ENCODE data around the gene PARD3.

DNA sequence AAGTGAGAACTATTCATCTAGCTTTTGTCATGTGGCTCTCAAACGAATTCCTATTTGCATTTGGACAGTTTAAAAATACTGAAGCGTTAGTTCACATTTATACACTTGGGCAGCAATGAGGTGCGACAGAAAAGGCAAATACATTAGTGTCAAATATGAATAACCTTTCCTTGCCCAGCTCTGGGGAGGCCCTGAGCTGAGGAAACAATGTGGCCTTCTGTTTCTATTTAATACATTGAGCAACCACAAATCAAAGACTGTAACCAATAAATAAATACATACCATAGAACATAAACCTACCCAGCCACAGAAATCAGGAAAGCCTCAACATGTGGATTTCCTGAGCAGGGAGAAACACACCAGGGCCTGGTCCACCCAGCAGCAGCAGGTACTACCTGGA lies 585.2 kb downstream of the PARD3 start:
- TF ChIP-seq SIN3A (IDR thresholded peaks at IDR 0.05; ENCODE audit: borderline replicate concordance, insufficient read depth, low read length): no peak
- TF ChIP-seq, protein P1, sequence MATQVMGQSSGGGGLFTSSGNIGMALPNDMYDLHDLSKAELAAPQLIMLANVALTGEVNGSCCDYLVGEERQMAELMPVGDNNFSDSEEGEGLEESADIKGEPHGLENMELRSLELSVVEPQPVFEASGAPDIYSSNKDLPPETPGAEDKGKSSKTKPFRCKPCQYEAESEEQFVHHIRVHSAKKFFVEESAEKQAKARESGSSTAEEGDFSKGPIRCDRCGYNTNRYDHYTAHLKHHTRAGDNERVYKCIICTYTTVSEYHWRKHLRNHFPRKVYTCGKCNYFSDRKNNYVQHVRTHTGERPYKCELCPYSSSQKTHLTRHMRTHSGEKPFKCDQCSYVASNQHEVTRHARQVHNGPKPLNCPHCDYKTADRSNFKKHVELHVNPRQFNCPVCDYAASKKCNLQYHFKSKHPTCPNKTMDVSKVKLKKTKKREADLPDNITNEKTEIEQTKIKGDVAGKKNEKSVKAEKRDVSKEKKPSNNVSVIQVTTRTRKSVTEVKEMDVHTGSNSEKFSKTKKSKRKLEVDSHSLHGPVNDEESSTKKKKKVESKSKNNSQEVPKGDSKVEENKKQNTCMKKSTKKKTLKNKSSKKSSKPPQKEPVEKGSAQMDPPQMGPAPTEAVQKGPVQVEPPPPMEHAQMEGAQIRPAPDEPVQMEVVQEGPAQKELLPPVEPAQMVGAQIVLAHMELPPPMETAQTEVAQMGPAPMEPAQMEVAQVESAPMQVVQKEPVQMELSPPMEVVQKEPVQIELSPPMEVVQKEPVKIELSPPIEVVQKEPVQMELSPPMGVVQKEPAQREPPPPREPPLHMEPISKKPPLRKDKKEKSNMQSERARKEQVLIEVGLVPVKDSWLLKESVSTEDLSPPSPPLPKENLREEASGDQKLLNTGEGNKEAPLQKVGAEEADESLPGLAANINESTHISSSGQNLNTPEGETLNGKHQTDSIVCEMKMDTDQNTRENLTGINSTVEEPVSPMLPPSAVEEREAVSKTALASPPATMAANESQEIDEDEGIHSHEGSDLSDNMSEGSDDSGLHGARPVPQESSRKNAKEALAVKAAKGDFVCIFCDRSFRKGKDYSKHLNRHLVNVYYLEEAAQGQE (IDR thresholded peaks at IDR 0.05; ENCODE audit: insufficient read depth in 1 of 2, low read depth in 2 of 2, low read length in 2 of 2): no peak
- no peak for TF ChIP-seq TAF1 (IDR thresholded peaks at IDR 0.05; ENCODE audit: borderline replicate concordance, insufficient read depth, low read length)
